Mesendoderm (in vitro differentiated cells): ENCODE data around the gene ANGPTL8.

ENCODE experiments used
- DNase-seq: peaks from one replicate; pipeline ENCODE4 v3.0.0; 2013
- H2AK5ac ChIP-seq: 2 replicates; pipeline ENCODE4 v1.6.1; 2013; ENCODE audit warnings: low read length, inconsistent platforms
- H2BK120ac ChIP-seq: 2 replicates; pipeline ENCODE4 v1.6.1; 2013; ENCODE audit warnings: low read depth, mild to moderate bottlenecking, low read length, moderate library complexity, mixed read lengths
- H2BK15ac ChIP-seq: replicated peaks from 2 replicates; pipeline ENCODE4 v1.6.1; 2013; ENCODE audit warnings: low read depth, mild to moderate bottlenecking, moderate library complexity
- H2BK5ac ChIP-seq: 2 replicates; pipeline ENCODE4 v1.6.1; 2013; ENCODE audit warnings: low read length, inconsistent platforms
- H3K18ac ChIP-seq: 2 replicates; pipeline ENCODE4 v1.6.1; 2013; ENCODE audit warnings: mild to moderate bottlenecking, low read length, mixed read lengths
- H3K23ac ChIP-seq: one replicate; pipeline ENCODE4 v1.6.1; 2013; ENCODE audit warnings: low read length
- H3K27ac ChIP-seq: 2 replicates; pipeline ENCODE4 v1.5.1; 2013; ENCODE audit warnings: low read depth, mild to moderate bottlenecking, inconsistent platforms, low read length, moderate library complexity
- H3K27me3 ChIP-seq: 2 replicates; pipeline ENCODE4 v1.6.1; 2013; ENCODE audit warnings: low read length, control low read depth, mild to moderate bottlenecking, inconsistent platforms; ENCODE audit not compliant: insufficient read depth, poor library complexity
- H3K36me3 ChIP-seq: 2 replicates; pipeline ENCODE4 v1.6.1; 2013; ENCODE audit warnings: low read length, inconsistent platforms; ENCODE audit not compliant: control insufficient read depth, insufficient read depth
- H3K4ac ChIP-seq: one replicate; pipeline ENCODE4 v1.6.1; 2013; ENCODE audit warnings: low read depth, mild to moderate bottlenecking, low read length, moderate library complexity
- H3K4me1 ChIP-seq: 2 replicates; pipeline ENCODE4 v1.6.1; 2013; ENCODE audit warnings: low read depth, low read length, inconsistent platforms; ENCODE audit not compliant: control insufficient read depth
- H3K4me2 ChIP-seq: 2 replicates; pipeline ENCODE4 v1.6.1; 2013; ENCODE audit warnings: low read length
- H3K4me3 ChIP-seq: 2 replicates; pipeline ENCODE4 v1.5.1; 2013; ENCODE audit warnings: mild to moderate bottlenecking, low read length
- H3K56ac ChIP-seq: one replicate; pipeline ENCODE4 v1.6.1; 2013; ENCODE audit warnings: low read length
- H3K79me1 ChIP-seq: 2 replicates; pipeline ENCODE4 v1.6.1; 2013; ENCODE audit warnings: low read length, inconsistent platforms
- H3K79me2 ChIP-seq: 2 replicates; pipeline ENCODE4 v1.6.1; 2013; ENCODE audit warnings: mild to moderate bottlenecking, low read length; ENCODE audit not compliant: control insufficient read depth, insufficient read depth
- H3K9ac ChIP-seq: 2 replicates; pipeline ENCODE4 v1.6.1; 2013; ENCODE audit warnings: low read length, inconsistent platforms
- H4K5ac ChIP-seq: one replicate; pipeline ENCODE4 v1.6.1; 2013; ENCODE audit warnings: low read length
- H4K8ac ChIP-seq: one replicate; pipeline ENCODE4 v1.6.1; 2013; ENCODE audit warnings: low read depth, mild to moderate bottlenecking, control low read depth, low read length, moderate library complexity
- WGBS: extraction: QIAGEN DNeasy Blood & Tissue Kit; methylation state at CpG from one replicate; pipeline ENCODE4 v1.1.7; 2013; ENCODE audit warnings: low lambda C conversion rate, missing lambda C conversion rate; ENCODE audit not compliant: insufficient coverage; ENCODE audit errors: extremely low coverage; 5-methylcytosine and 5-hydroxymethylcytosine counted together

ANGPTL8 gene

GRCh38 chr19:11198175-11198534 lies 41.3 kb upstream of the ANGPTL8 start:
- no peak for DNase-seq
- no peak overlapping the region for H4K5ac ChIP-seq
- H2AK5ac ChIP-seq: no peak overlapping the region
- no peaks in the 10 kb centered on the region for H3K27me3 ChIP-seq
- WGBS: no CpG with 5 or more reads among the region's 7 CpGs
- H3K9ac ChIP-seq: peak overlapping the region; percentile 5
- H2BK5ac ChIP-seq: no peak overlapping the region
- H3K4me2 ChIP-seq: no peak overlapping the region
- no peak overlapping the region for H2BK15ac ChIP-seq
- peaks cover 5% of the 10 kb centered on the region for H3K79me1 ChIP-seq
- H4K8ac ChIP-seq: no peak overlapping the region
- no peak overlapping the region for H2BK120ac ChIP-seq
- H3K36me3 ChIP-seq: peaks cover 1% of the 10 kb centered on the region
- H3K79me2 ChIP-seq: peaks cover 1% of the 10 kb centered on the region
- H3K27ac ChIP-seq: peak overlapping the region; percentile 79
- no peak overlapping the region for H3K23ac ChIP-seq
- H3K4me1 ChIP-seq: peaks cover 2% of the 10 kb centered on the region
- H3K56ac ChIP-seq: peak overlapping the region; percentile 82
- H3K4ac ChIP-seq: no peak overlapping the region
- H3K4me3 ChIP-seq: no peak overlapping the region
- peak overlapping the region; percentile 52 for H3K18ac ChIP-seq

DNA sequence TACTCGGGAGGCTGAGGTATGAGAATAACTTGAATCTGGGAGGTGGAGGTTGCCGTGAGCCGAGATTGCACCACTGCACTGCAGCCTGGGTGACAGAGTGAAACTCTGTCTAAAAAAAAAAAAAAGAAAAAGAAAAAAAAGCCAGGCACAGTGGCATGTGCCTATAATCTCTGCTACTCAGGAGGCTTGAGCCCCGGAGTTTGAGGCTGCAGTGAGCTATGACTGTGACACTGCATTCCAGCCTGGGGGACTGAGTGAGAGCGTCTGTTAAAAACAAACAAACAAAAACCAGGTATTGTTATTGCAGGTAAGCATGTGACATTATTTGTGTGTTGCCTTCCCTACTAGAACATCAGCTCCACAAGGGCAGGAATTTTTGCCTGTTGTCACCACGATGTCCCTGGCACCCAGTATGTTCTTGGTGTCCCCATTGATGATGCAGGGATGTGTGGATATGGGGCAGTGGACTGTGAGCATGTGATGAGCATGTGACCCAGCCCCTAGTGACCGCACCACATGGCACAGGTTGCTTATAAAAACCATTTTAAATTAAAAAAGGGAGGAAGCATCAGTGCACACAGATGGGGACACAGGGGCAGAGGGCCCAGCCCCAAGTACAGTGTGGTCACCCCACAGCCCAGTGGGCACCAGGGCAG lies 40.5 kb upstream of the ANGPTL8 start:
- Histone ChIP-seq H3K27me3 (no peaks in the 10 kb centered on the region), H3K4me2 (no peak overlapping the region), H3K4me1 (peaks cover 2% of the 10 kb centered on the region), H2BK120ac (no peak overlapping the region), H4K8ac (no peak overlapping the region), H3K27ac (no peak overlapping the region), H3K36me3 (peaks cover 1% of the 10 kb centered on the region), H3K9ac (no peak overlapping the region), H3K56ac (peak overlapping the region; percentile 34), H2BK5ac (no peak overlapping the region), H4K5ac (no peak overlapping the region), H3K4me3 (no peak overlapping the region), H3K79me1 (peaks cover 5% of the 10 kb centered on the region), H3K18ac (no peak overlapping the region), H3K23ac (peak overlapping the region; percentile 45), H3K4ac (no peak overlapping the region), H2AK5ac (no peak overlapping the region), H3K79me2 (peaks cover 1% of the 10 kb centered on the region), H2BK15ac (no peak overlapping the region)
- no CpG with 5 or more reads among the region's 7 CpGs for WGBS
- peak; percentile 66 for DNase-seq

DNA sequence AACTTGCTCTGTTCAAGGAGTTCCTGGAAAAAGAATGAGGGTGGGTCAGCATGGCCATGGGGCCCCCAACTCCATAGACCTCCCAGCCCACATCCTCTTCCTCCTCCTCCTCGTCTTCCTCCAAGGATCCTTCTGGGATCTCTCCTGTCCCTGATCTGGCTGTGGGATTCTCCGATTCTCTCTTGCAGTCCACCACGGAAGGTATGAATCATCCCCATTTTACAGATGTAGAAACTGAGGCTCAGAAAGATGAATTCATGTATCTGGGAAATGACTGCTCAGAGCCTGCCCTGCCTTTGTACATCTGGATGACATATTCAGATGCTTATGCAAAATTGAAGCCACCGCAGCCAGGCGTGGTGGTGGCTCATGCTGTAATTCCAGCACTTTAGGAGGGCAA lies 39.9 kb upstream of the ANGPTL8 start:
- H3K36me3 ChIP-seq: no peaks in the 10 kb centered on the region

GRCh38 chr19:11200015-11200574 lies 39.3 kb upstream of the ANGPTL8 start:
- H3K36me3 ChIP-seq: no peaks in the 10 kb centered on the region
- H3K27me3 ChIP-seq: no peaks in the 10 kb centered on the region
- H3K18ac ChIP-seq: no peak overlapping the region
- no peak overlapping the region for H3K4me2 ChIP-seq
- H4K8ac ChIP-seq: no peak overlapping the region
- H3K23ac ChIP-seq: no peak overlapping the region
- H2BK5ac ChIP-seq: no peak overlapping the region
- H3K79me1 ChIP-seq: peaks cover 5% of the 10 kb centered on the region
- H3K9ac ChIP-seq: no peak overlapping the region
- no peak overlapping the region for H3K56ac ChIP-seq
- H3K27ac ChIP-seq: no peak overlapping the region
- no peak overlapping the region for H4K5ac ChIP-seq
- H3K79me2 ChIP-seq: peaks cover 1% of the 10 kb centered on the region
- no peak overlapping the region for H2AK5ac ChIP-seq
- H3K4ac ChIP-seq: no peak overlapping the region
- no peak overlapping the region for H2BK120ac ChIP-seq
- no peak overlapping the region for H2BK15ac ChIP-seq
- peaks cover 2% of the 10 kb centered on the region for H3K4me1 ChIP-seq
- H3K4me3 ChIP-seq: no peak overlapping the region
- WGBS: no CpG with 5 or more reads among the region's 15 CpGs
- no peak for DNase-seq

More for the DNA sequence above, 39.9 kb upstream of the ANGPTL8 start:
- Histone ChIP-seq H2BK15ac (no peak overlapping the region), H3K23ac (no peak overlapping the region), H2BK5ac (no peak overlapping the region), H3K18ac (no peak overlapping the region), H2AK5ac (no peak overlapping the region), H3K27ac (no peak overlapping the region), H4K5ac (no peak overlapping the region), H3K9ac (no peak overlapping the region), H3K4me3 (no peak overlapping the region), H3K56ac (no peak overlapping the region), H4K8ac (no peak overlapping the region), H2BK120ac (no peak overlapping the region), H3K4me2 (no peak overlapping the region), H3K79me1 (peaks cover 5% of the 10 kb centered on the region), H3K4ac (no peak overlapping the region), H3K79me2 (peaks cover 1% of the 10 kb centered on the region), H3K27me3 (no peaks in the 10 kb centered on the region), H3K4me1 (peaks cover 2% of the 10 kb centered on the region)
- WGBS: no CpG with 5 or more reads among the region's 5 CpGs
- no peak for DNase-seq

DNA sequence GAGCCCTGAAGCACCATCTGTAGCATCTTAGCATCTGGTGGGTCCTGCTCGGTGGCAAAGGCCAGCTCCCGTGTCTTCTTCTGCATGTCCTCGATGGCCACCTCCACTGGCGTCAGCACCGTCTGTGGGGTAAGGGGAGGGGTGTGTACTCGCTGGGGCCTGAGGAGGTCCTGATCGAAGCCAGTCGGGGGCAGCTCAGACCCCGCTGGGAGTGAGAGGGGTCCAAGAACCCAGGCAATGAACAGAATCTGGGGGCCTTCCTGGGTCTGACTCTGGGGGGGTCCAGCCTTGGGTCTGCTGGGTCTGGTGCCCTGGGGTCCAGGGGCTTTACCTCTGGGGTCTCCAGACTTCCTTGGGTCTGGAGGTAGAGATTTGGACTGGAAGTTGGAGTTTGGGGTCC lies 38.5 kb upstream of the ANGPTL8 start:
- no CpG with 5 or more reads among the region's 9 CpGs for WGBS

DNA sequence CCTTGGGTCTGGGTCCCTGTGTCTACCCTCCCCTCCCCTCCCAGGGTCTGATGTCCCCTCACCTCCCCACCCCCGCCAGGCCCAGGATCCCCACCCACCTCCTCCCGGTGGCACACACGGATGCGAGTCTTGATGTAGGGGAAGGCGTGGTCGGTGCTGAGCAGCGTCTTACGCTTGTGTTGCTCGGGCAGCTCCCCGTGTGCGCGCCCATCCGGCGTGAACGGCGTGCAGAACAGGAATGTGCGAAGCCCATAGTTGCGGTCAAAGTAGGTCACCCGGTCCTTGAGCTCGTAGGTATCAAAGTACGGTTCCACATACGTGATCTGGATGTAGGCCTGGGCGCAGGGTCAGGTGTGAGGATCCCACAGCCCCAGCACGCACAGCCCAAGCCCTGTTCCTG lies 37.6 kb upstream of the ANGPTL8 start:
- H3K79me2 ChIP-seq: no peaks in the 10 kb centered on the region
- H2BK120ac ChIP-seq: no peak overlapping the region
- no peak overlapping the region for H3K56ac ChIP-seq
- no peak overlapping the region for H3K4ac ChIP-seq
- no peak overlapping the region for H2AK5ac ChIP-seq
- H4K8ac ChIP-seq: no peak overlapping the region
- H3K4me1 ChIP-seq: no peaks in the 10 kb centered on the region
- no peak overlapping the region for H3K4me3 ChIP-seq
- no CpG with 5 or more reads among the region's 24 CpGs for WGBS
- no peak overlapping the region for H3K18ac ChIP-seq
- no peak overlapping the region for H2BK5ac ChIP-seq
- no peak overlapping the region for H4K5ac ChIP-seq
- H3K27ac ChIP-seq: no peak overlapping the region
- no peak overlapping the region for H2BK15ac ChIP-seq
- no peak for DNase-seq
- H3K79me1 ChIP-seq: no peaks in the 10 kb centered on the region
- no peaks in the 10 kb centered on the region for H3K27me3 ChIP-seq
- no peaks in the 10 kb centered on the region for H3K36me3 ChIP-seq
- H3K4me2 ChIP-seq: no peak overlapping the region
- H3K9ac ChIP-seq: no peak overlapping the region
- H3K23ac ChIP-seq: no peak overlapping the region

More for the DNA sequence above, 38.5 kb upstream of the ANGPTL8 start:
- Histone ChIP-seq H3K4ac (no peak overlapping the region), H3K79me1 (peaks cover 3% of the 10 kb centered on the region), H3K9ac (no peak overlapping the region), H2BK120ac (no peak overlapping the region), H4K8ac (no peak overlapping the region), H3K79me2 (peaks cover 1% of the 10 kb centered on the region), H3K27me3 (no peaks in the 10 kb centered on the region), H4K5ac (no peak overlapping the region), H2AK5ac (no peak overlapping the region), H3K27ac (no peak overlapping the region), H3K4me3 (no peak overlapping the region), H2BK5ac (no peak overlapping the region), H3K56ac (no peak overlapping the region), H3K4me2 (no peak overlapping the region), H3K4me1 (peaks cover 2% of the 10 kb centered on the region), H3K18ac (no peak overlapping the region), H3K23ac (no peak overlapping the region), H2BK15ac (no peak overlapping the region), H3K36me3 (no peaks in the 10 kb centered on the region)
- no peak for DNase-seq
